ENCODE results near the gene OPA1.

GRCh38 chr3:193594946-193595689 is 2.1 kb downstream of the OPA1 start:
- TF ChIP-seq, protein P1, sequence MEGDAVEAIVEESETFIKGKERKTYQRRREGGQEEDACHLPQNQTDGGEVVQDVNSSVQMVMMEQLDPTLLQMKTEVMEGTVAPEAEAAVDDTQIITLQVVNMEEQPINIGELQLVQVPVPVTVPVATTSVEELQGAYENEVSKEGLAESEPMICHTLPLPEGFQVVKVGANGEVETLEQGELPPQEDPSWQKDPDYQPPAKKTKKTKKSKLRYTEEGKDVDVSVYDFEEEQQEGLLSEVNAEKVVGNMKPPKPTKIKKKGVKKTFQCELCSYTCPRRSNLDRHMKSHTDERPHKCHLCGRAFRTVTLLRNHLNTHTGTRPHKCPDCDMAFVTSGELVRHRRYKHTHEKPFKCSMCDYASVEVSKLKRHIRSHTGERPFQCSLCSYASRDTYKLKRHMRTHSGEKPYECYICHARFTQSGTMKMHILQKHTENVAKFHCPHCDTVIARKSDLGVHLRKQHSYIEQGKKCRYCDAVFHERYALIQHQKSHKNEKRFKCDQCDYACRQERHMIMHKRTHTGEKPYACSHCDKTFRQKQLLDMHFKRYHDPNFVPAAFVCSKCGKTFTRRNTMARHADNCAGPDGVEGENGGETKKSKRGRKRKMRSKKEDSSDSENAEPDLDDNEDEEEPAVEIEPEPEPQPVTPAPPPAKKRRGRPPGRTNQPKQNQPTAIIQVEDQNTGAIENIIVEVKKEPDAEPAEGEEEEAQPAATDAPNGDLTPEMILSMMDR (IDR thresholded peaks at IDR 0.05) = no peak
- TF ChIP-seq POLR2A (IDR thresholded peaks at IDR 0.05) = no peak
- TF ChIP-seq POLR2AphosphoS5 (IDR thresholded peaks at IDR 0.05; ENCODE audit: insufficient read depth in 1 of 2, low read depth in 1 of 2) = no peak
